ENCODE data around the gene CDHR1. TPM values are rescaled to one million over a fixed set of nuclear protein-coding genes. Genes with fewer than 3 reads are reported as not detected.

Gene CDHR1
- total RNA-seq, 1 donor from 2014 or later, result under 0.01 TPM

DNA sequence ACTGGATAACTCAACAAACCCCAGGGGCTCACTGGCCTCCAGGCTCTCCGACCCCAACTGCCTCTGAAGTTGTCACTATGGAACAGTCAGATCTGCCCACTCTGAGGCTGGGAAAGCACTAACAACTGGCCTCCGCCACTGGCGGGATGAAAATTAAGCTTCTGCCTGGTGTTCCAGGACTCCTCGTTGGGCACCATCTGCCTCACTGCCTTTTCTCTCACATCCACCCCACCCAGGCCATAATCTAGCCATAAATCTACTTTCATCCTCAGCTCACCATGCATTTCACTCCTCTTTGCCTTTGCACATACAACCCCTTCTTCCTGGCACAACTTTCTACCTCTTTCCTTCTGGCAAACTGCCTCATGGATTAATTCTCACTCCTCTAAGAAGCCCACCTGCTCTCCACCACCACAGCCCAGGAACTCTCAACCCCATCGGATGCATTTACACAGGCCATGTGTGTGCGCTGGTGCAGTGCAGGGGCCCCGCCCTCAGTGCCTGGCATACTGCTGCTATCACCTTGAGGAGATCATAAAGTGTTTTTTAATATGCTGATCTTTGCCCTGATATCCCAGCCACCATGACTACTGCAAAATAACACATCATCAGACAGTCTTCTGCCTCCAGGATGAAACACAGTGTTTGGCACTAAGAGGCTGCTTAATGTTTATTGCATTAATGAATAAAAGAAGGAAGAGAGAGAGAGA is 4.0 kb downstream of the CDHR1 start:
- DNase-seq (ENCODE audit: low read depth in 2 of 2), result no peak

GRCh38 chr10:84200537-84201243 is 6.4 kb downstream of the CDHR1 start:
- DNase-seq (ENCODE audit: low read depth in 2 of 2), result peak in 1 of 2 donors; percentile 20

DNA sequence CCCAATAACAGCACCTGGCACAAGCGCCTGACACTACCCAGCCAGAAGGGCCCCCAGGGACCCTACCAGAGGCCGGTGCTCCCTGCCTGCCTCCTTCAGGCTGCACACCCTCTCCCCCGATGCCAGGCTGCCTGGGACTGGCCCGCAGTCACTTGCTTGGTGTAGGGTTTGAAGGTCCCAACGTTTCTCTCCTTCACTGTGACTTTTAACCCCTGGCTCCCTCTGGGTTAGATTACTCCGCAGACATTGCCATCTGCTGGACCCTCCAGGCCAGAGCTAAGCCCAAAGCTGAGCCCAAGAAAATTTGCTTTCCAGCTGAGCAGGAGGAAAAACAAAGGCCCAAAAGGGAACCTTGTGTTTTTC is 6.9 kb downstream of the CDHR1 start:
- DNase-seq (ENCODE audit: low read depth in 2 of 2), result no peak

- DNase-seq (ENCODE audit: low read depth in 2 of 2), result no peak
Measured at GRCh38 chr10:84201682-84202081, 7.3 kb downstream of the CDHR1 start.

DNA sequence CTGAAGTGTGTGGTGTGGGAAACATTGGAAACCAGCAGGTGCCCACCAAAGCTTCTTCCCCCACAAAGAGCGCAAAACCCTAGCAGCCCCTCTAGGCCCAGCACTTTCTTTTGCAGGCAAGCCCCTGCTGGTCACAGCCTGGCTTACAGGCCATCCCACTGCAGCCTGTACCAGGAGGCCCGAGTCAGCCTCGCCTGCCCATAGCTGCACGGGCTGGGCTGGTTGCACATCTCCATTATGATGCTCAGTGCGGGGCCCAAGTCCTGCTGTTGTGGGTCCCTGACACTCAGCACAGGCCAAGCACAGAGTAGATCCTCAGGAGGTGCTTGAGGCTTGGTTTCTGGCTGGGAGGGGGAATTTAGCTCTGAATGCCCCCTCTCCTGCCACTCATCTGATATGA is 8.0 kb downstream of the CDHR1 start:
- no peak for DNase-seq (ENCODE audit: low read depth in 2 of 2)

GRCh38 chr10:84204122-84204521 is 9.8 kb downstream of the CDHR1 start:
- DNase-seq (ENCODE audit: low read depth in 2 of 2), result peak in 1 of 2 donors; percentile 12

GRCh38 chr10:84204610-84205009 is 10.3 kb downstream of the CDHR1 start:
- DNase-seq (ENCODE audit: low read depth in 2 of 2), result no peak

DNA sequence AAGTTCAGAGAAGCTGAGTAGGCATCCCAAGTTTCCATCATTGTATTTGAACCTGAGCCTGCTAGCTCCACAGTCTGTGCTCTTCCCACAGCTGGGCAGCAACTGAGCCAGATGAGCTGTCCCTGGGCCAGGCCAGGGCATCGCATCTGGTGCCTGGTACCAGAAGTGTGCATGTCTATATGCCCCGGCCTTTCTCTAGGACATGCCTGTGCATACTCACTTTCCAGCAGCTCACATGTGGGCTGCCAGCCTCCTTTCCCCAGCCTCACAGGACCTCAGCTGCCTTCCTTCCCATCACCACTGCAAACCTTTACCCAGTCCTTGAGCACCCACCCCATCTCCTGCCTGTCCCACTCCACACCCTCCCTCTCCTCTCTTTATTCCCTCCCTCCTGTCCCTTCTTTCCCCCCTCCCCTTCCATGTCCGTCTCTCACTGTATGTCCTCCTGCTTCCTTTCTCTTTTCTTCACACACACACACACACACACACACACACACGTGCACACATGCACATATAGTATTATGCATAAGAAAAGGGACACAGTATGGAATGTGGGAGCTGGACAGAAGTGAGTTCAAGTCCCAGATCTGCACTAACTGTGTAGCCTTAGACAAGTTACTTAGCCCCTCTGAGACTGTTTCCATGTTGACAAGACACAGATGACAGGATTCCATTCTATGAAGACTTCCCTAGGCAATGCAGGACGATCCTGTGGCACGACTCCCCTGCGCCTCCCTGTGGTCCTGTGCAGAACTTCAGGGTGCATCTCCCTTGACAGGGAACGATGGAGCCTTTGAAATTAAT is 10.9 kb downstream of the CDHR1 start:
- DNase-seq (ENCODE audit: low read depth in 2 of 2), result peak; percentile 57 to 62

- DNase-seq (ENCODE audit: low read depth in 2 of 2), result no peak
Measured at GRCh38 chr10:84205853-84206525, 11.7 kb downstream of the CDHR1 start.

DNA sequence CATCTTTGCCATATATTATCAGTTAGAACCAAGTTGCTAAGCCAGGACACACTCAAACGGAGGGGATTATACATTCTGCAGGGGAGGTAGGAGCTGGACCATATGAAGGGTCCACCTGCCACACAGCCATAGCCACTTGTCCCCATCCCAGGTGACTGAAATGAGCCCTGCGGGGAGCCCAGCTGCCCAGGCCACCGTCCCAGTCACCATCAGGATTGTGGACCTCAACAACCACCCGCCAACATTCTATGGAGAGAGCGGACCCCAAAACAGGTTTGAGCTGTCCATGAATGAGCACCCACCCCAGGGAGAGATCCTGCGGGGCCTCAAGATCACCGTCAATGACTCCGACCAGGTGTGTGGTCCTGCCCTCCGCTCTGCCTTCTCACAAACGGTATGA is 13.7 kb downstream of the CDHR1 start:
- DNase-seq (ENCODE audit: low read depth in 2 of 2), result no peak

DNA sequence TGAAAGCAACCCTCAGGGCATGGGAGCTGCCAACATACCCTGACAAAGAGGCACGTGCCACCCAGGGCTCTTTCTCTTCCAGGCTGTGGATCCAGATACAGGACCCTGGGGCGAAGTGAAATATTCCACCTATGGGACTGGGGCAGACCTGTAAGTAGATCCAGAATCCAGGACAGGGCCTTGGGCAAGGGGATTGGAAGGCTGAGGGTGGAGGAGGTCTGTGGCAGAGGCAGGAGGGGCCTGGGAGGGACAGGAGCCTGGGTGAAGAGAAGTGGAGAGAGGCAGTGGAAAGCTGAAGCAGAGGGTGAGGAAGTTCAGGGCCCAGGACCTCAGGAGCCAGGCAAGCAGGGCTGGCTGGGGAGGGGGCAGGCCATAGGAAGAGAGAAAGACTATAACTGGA is 17.2 kb downstream of the CDHR1 start:
- DNase-seq (ENCODE audit: low read depth in 2 of 2), result no peak

- no peak for DNase-seq (ENCODE audit: low read depth in 2 of 2)
Measured at GRCh38 chr10:84212014-84212413, 17.7 kb downstream of the CDHR1 start.

- no peak for DNase-seq (ENCODE audit: low read depth in 2 of 2)
Measured at GRCh38 chr10:84213076-84213475, 18.7 kb downstream of the CDHR1 start.

- DNase-seq (ENCODE audit: low read depth in 2 of 2), result no peak
Measured at GRCh38 chr10:84214046-84214572, 19.8 kb downstream of the CDHR1 start.

DNA sequence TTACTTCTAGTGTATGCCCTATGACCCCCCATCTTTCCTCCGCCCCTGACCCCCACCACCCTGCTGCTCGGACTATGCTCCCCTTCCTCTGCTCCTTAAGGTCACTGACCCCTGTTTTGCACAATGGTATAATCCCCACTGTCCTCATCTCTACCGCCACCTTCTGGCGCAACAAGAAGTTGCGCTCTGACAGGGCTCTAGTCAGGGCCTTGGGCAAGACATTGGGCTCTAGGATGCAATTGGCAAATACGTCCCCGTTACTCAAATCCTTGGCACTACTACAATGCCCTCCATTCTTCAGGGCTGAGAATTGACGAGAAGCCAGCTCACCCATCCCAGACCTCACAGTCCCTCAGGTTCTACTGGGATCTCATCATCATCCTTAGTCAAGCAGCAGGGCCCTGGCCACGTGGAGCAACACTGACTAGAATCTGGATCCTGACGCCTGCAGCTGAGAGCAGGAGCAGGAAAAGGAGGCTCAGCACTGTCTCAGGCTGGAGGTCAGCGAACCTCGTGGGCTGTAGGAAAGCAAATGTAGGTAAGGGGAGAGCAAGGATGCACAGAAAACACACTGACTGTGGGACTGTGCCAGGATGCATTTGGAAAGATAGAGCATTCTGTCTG is 20.4 kb downstream of the CDHR1 start:
- DNase-seq (ENCODE audit: low read depth in 2 of 2), result no peak

GRCh38 chr10:84216834-84217233 is 22.5 kb downstream of the CDHR1 start:
- DNase-seq (ENCODE audit: low read depth in 2 of 2), result no peak

DNA sequence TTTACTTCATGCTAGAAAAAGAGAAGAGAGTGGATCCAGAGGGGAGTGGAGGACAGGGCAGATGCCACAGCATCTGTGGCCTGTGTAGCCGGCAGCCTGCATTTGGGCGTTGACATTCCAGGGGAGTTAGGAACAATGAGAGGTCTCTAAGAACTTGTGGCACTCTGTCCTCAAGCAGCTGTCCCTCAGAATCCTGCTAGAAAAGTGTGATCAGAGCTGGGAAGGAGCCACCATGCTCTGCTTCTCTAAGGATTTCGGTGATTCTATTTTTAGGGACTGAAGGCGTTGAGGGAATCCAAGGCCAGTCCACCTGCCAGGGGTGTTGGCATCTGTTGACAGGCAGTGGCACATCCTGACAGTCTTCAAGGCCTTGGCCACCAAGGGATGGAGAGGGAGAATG is 23.4 kb downstream of the CDHR1 start:
- DNase-seq (ENCODE audit: low read depth in 2 of 2), result no peak

GRCh38 chr10:84221916-84222315 is 27.6 kb downstream of the CDHR1 start:
- no peak for DNase-seq (ENCODE audit: low read depth in 2 of 2)

- peak in 1 of 2 donors; percentile 8 for DNase-seq (ENCODE audit: low read depth in 2 of 2)
Measured at GRCh38 chr10:84224411-84225028, 30.2 kb downstream of the CDHR1 start.

- DNase-seq (ENCODE audit: low read depth in 2 of 2), result no peak
Measured at GRCh38 chr10:84225427-84226173, 31.3 kb downstream of the CDHR1 start, which contains the start of gene LRIT2. LRIT2 (minus strand) TSS chr10:84225544; CDS start chr10:84225520, 24 bp downstream.
